Nephron (organoid): ENCODE results near the gene DAGLA.

Experiments
- H3K27ac Mint-ChIP-seq, 3 experiments: 2 replicates each; pipeline ENCODE4 v1.8.0; 2020; ENCODE audit warnings: mixed read lengths in 3 of 3, mild to moderate bottlenecking in 2 of 3, moderate library complexity in 1 of 3
- H3K27me3 Mint-ChIP-seq: 2 replicates; pipeline ENCODE4 v1.8.0; 2021; ENCODE audit warnings: low read depth, mild to moderate bottlenecking, moderate library complexity, mixed read lengths
- H3K36me3 Mint-ChIP-seq: 2 replicates; pipeline ENCODE4 v1.8.0; 2020; ENCODE audit warnings: low read depth, mixed read lengths
- H3K4me1 Mint-ChIP-seq: 2 replicates; pipeline ENCODE4 v1.8.0; 2020; ENCODE audit warnings: mixed read lengths
- H3K4me3 Mint-ChIP-seq, 3 experiments: 2 replicates each; pipeline ENCODE4 v1.8.0; 2020; ENCODE audit warnings: mild to moderate bottlenecking in 3 of 3, mixed read lengths in 3 of 3, moderate library complexity in 2 of 3
- H3K9me3 Mint-ChIP-seq: 2 replicates; pipeline ENCODE4 v1.8.0; 2020; ENCODE audit warnings: mixed read lengths
- TF ChIP-seq, protein P1 (sequence below), 3 experiments: fragments of 200-600 bp; sonication (generic); IDR thresholded peaks; one replicate each; pipeline ENCODE4 v1.5.0; 2021; ENCODE audit warnings: antibody characterized with exemption in 3 of 3; ENCODE audit not compliant: unreplicated experiment in 3 of 3

The DAGLA gene

DNA sequence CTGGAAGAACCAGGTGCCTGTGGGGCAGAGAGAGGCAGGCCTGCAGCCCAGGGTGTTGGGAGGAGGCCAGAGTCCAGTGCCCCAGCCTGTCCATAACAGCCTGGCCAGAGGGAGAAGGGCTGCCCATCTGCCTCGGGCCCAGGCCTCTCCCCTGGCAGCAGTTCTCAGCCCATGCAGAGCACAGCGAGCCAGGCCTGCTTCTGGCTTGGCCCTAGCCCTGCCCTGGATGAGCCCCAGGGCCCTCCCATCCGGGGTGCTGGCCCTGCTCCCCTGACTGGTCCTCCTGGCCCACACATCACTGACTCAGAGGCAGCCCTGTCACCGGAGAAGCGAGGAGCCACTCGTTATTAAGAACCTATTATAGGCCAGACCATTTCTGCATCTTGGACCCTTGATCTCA lies 52.5 kb downstream of the DAGLA start:
- H3K9me3 Mint-ChIP-seq, result no peaks in the 10 kb centered on the region
- peaks cover 16% of the 10 kb centered on the region for H3K36me3 Mint-ChIP-seq
- H3K27ac Mint-ChIP-seq, result peak overlapping the region in 1 of 3 experiments; percentile 59
- no peaks in the 10 kb centered on the region for H3K27me3 Mint-ChIP-seq
- TF ChIP-seq, protein P1, sequence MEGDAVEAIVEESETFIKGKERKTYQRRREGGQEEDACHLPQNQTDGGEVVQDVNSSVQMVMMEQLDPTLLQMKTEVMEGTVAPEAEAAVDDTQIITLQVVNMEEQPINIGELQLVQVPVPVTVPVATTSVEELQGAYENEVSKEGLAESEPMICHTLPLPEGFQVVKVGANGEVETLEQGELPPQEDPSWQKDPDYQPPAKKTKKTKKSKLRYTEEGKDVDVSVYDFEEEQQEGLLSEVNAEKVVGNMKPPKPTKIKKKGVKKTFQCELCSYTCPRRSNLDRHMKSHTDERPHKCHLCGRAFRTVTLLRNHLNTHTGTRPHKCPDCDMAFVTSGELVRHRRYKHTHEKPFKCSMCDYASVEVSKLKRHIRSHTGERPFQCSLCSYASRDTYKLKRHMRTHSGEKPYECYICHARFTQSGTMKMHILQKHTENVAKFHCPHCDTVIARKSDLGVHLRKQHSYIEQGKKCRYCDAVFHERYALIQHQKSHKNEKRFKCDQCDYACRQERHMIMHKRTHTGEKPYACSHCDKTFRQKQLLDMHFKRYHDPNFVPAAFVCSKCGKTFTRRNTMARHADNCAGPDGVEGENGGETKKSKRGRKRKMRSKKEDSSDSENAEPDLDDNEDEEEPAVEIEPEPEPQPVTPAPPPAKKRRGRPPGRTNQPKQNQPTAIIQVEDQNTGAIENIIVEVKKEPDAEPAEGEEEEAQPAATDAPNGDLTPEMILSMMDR (IDR thresholded peaks at IDR 0.05; ENCODE audit: unreplicated experiment in 3 of 3), result no peak
- no peak overlapping the region for H3K4me3 Mint-ChIP-seq
- H3K4me1 Mint-ChIP-seq, result peaks cover 12% of the 10 kb centered on the region

DNA sequence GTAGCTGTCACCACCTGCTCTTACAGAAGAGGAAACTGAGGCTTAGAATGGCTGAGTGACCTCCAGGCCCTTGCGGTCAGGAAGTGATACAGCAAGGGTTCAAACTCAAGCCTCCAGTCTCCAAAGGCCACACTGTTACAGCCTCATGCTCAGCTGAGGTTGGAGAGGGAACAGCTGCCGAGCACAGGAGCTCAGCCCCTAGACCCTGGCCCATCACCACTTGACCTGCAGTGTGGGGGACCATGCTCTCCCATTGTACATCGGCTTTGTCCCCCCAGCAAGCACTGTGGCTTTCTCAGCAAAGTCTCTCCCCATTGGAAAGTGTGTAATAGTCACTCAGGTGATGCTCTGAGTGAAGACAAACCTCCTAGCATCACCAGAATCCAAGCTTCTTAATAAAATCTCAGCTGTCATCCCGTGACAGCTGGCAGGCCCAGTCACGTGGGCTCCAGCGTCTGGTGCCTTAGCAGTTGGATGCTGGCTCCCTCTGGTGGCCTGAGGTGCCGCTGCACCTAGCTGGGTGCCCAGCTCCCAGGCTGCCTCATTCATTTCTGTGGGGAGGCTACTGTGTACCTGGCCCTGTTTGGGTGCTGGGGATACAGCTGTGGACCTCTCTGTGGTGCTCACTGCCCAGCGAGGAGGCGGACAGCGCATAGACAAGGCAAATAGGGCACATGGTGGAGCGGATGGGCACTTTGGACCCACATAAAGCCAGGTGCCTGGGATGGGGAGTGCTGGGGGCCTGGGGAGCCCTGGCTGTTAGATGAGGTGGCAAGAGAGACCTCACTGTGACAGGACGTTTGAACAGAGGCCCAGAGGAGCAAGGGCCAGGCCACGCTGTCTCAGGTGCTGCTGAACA lies 53.2 kb downstream of the DAGLA start:
- H3K4me1 Mint-ChIP-seq, result peaks cover 12% of the 10 kb centered on the region
- no peaks in the 10 kb centered on the region for H3K9me3 Mint-ChIP-seq
- H3K27ac Mint-ChIP-seq, result peak overlapping the region; percentile 46 to 59 (median 52)
- H3K27me3 Mint-ChIP-seq, result no peaks in the 10 kb centered on the region
- TF ChIP-seq, protein P1 (IDR thresholded peaks at IDR 0.05; ENCODE audit: unreplicated experiment in 3 of 3), result peak; percentile 96 to 98 (median 97)
- H3K36me3 Mint-ChIP-seq, result peaks cover 13% of the 10 kb centered on the region
- H3K4me3 Mint-ChIP-seq, result no peak overlapping the region

GRCh38 chr11:61734767-61735166 lies 54.6 kb downstream of the DAGLA start:
- Mint-ChIP-seq H3K9me3 (no peaks in the 10 kb centered on the region), H3K27ac (no peak overlapping the region), H3K4me3 (no peak overlapping the region), H3K27me3 (no peaks in the 10 kb centered on the region), H3K4me1 (peaks cover 12% of the 10 kb centered on the region), H3K36me3 (peaks cover 12% of the 10 kb centered on the region)
- TF ChIP-seq, protein P1 (IDR thresholded peaks at IDR 0.05; ENCODE audit: unreplicated experiment in 3 of 3), result no peak

GRCh38 chr11:61735391-61735790 lies 55.2 kb downstream of the DAGLA start:
- Mint-ChIP-seq H3K4me3 (no peak overlapping the region), H3K27ac (no peak overlapping the region), H3K4me1 (peaks cover 12% of the 10 kb centered on the region), H3K36me3 (peaks cover 12% of the 10 kb centered on the region), H3K9me3 (no peaks in the 10 kb centered on the region), H3K27me3 (no peaks in the 10 kb centered on the region)
- TF ChIP-seq, protein P1 (IDR thresholded peaks at IDR 0.05; ENCODE audit: unreplicated experiment in 3 of 3), result no peak

DNA sequence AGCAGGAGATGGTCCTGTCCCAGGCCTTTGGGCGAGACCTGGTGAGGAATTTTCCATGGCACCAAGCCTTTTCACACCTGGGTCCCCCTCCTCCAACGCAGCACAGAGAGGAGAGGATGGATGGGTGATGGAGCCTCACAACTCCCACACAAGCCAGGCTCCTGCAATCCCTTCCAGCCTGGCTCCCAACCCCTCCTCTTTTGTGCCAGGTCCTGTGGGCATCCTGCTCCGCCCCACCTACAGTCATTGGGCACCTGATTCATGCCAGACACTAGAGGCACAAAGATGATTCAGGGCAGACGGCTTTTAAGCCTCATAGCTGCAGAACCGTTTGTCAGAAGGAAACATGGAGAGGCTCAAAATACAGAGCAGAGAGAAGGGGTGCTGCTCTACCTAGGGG lies 56.1 kb downstream of the DAGLA start:
- H3K27me3 Mint-ChIP-seq, result no peaks in the 10 kb centered on the region
- H3K27ac Mint-ChIP-seq, result no peak overlapping the region
- H3K4me3 Mint-ChIP-seq, result no peak overlapping the region
- peaks cover 12% of the 10 kb centered on the region for H3K4me1 Mint-ChIP-seq
- H3K36me3 Mint-ChIP-seq, result peaks cover 12% of the 10 kb centered on the region
- TF ChIP-seq, protein P1 (IDR thresholded peaks at IDR 0.05; ENCODE audit: unreplicated experiment in 3 of 3), result no peak
- H3K9me3 Mint-ChIP-seq, result no peaks in the 10 kb centered on the region

GRCh38 chr11:61737131-61737530 lies 56.9 kb downstream of the DAGLA start:
- Mint-ChIP-seq H3K9me3 (no peaks in the 10 kb centered on the region), H3K4me1 (peaks cover 12% of the 10 kb centered on the region)

More at GRCh38 chr11:61737131-61737530, 56.9 kb downstream of the DAGLA start:
- Mint-ChIP-seq H3K27ac (no peak overlapping the region), H3K4me3 (no peak overlapping the region), H3K27me3 (no peaks in the 10 kb centered on the region), H3K36me3 (peaks cover 16% of the 10 kb centered on the region)
- TF ChIP-seq, protein P1 (IDR thresholded peaks at IDR 0.05; ENCODE audit: unreplicated experiment in 3 of 3), result no peak
